Transverse colon (tissue), 4 donors: ENCODE measurements around the gene ABCG1.

Experiments
- POLR2A ChIP-seq: fragments of 450-650 bp; IDR thresholded peaks from one replicate; pipeline ENCODE4 v1.6.1; 2016; ENCODE audit warnings: antibody characterized with exemption, mild to moderate bottlenecking, moderate library complexity
- POLR2AphosphoS5 ChIP-seq, 3 donors: sonication (generic); formaldehyde crosslinking; IDR thresholded peaks; one replicate each; pipeline ENCODE4 v1.6.1; 2016; ENCODE audit warnings: antibody characterized with exemption in 3 of 3
- TF ChIP-seq, protein P1 (sequence below), 5 experiments: fragments of 200-600 bp in 3 of 5; fragments of 450-650 bp in 2 of 5; sonication (generic) in 3 of 5; IDR thresholded peaks; 1 replicate in 2 of 5; 2 replicates in 3 of 5; pipeline ENCODE4 v1.5.1; 2016 to 2017; ENCODE audit warnings: antibody characterized with exemption in 5 of 5, inconsistent platforms in 3 of 5, mild to moderate bottlenecking in 2 of 5, moderate library complexity in 1 of 5

DNA sequence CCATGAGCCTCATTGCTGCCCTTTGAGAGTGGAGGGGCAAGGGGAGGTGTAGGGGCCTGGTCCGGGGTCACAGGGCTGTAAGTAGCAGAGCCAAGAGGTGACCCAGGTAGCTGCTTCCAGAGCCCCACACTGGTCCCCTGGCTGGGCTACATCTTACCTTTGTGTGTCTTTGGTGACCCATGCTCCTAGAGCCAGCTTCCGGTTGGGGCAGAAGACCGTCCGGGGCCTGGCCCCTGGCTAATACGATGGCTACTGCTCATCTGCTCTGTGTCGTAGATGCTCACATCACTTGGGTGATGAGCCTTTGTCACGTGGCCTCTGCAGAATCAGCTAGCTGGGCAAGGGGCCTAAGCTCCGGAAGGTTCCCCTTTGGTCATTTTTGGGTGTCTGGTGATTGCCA is 20.6 kb downstream of the ABCG1 start:
- TF ChIP-seq, protein P1, sequence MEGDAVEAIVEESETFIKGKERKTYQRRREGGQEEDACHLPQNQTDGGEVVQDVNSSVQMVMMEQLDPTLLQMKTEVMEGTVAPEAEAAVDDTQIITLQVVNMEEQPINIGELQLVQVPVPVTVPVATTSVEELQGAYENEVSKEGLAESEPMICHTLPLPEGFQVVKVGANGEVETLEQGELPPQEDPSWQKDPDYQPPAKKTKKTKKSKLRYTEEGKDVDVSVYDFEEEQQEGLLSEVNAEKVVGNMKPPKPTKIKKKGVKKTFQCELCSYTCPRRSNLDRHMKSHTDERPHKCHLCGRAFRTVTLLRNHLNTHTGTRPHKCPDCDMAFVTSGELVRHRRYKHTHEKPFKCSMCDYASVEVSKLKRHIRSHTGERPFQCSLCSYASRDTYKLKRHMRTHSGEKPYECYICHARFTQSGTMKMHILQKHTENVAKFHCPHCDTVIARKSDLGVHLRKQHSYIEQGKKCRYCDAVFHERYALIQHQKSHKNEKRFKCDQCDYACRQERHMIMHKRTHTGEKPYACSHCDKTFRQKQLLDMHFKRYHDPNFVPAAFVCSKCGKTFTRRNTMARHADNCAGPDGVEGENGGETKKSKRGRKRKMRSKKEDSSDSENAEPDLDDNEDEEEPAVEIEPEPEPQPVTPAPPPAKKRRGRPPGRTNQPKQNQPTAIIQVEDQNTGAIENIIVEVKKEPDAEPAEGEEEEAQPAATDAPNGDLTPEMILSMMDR (IDR thresholded peaks at IDR 0.05), result no peak
- TF ChIP-seq POLR2A, result no peak
- no peak for TF ChIP-seq POLR2AphosphoS5 (IDR thresholded peaks at IDR 0.05)
